ENCODE measurements around the gene GRIK4.

DNA sequence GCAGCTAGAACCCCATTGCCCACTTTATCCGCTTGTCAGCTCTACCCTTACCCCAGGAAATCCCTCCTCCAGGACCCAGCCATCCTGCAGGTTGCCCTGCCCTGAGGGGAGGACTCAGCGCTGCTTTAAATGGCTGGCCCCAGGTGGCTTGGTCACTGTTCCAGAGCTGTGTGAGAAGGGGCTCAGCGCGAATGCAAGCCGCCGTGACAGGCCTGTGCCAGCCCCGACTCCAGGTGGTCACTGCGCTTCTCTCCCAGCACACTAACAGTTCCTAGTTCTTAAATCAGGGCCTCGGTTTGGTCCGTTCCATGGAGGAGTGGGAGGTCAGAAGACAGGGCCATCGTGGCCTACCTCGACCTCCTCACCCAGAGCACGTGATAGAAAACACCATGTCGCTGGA lies 446.6 kb downstream of the GRIK4 start:
- TF ChIP-seq POLR2AphosphoS5 (IDR thresholded peaks at IDR 0.05; ENCODE audit: low read depth, low read length), result no peak
- TF ChIP-seq TAF1 (IDR thresholded peaks at IDR 0.05; ENCODE audit: borderline replicate concordance, low read depth, low read length), result no peak

All from GM12892 (cell line).